Measurements from ENCODE around the gene CLDN4.

- no peak for TF ChIP-seq EZH2phosphoT487 (IDR thresholded peaks at IDR 0.05; ENCODE audit: unreplicated experiment)
- no peak for TF ChIP-seq CTCF (conservative IDR thresholded peaks at IDR 0.05; ENCODE audit: low read depth in 2 of 2)
- TF ChIP-seq CREB1 (CRISPR knock-in tag; IDR thresholded peaks at IDR 0.05; ENCODE audit: low read depth) = no peak
- no peak for TF ChIP-seq EZH2 (IDR thresholded peaks at IDR 0.05; ENCODE audit: low read depth, unreplicated experiment)
- TF ChIP-seq ZNF114 (CRISPR knock-in tag; IDR thresholded peaks at IDR 0.05) = no peak
- TF ChIP-seq POLR2AphosphoS5 (IDR thresholded peaks at IDR 0.05; ENCODE audit: low read depth) = no peak
- no peak for TF ChIP-seq REST (IDR thresholded peaks at IDR 0.05; ENCODE audit: unreplicated experiment)
- TF ChIP-seq JUNB (IDR thresholded peaks at IDR 0.05; ENCODE audit: unreplicated experiment) = no peak
- TF ChIP-seq ETS1 (IDR thresholded peaks at IDR 0.05) = no peak
- no peak for TF ChIP-seq ZNF462 (CRISPR knock-in tag; IDR thresholded peaks at IDR 0.05)
Measured at GRCh38 chr7:73871163-73872011, 40.6 kb downstream of the CLDN4 start.
